ENCODE measurements around the gene RASA3.
"Not testable (repeated sequence)": the region's sequence is repeated elsewhere in the genome, so short reads cannot be mapped to it uniquely, and the experiment has no call there.

The RASA3 gene

DNA sequence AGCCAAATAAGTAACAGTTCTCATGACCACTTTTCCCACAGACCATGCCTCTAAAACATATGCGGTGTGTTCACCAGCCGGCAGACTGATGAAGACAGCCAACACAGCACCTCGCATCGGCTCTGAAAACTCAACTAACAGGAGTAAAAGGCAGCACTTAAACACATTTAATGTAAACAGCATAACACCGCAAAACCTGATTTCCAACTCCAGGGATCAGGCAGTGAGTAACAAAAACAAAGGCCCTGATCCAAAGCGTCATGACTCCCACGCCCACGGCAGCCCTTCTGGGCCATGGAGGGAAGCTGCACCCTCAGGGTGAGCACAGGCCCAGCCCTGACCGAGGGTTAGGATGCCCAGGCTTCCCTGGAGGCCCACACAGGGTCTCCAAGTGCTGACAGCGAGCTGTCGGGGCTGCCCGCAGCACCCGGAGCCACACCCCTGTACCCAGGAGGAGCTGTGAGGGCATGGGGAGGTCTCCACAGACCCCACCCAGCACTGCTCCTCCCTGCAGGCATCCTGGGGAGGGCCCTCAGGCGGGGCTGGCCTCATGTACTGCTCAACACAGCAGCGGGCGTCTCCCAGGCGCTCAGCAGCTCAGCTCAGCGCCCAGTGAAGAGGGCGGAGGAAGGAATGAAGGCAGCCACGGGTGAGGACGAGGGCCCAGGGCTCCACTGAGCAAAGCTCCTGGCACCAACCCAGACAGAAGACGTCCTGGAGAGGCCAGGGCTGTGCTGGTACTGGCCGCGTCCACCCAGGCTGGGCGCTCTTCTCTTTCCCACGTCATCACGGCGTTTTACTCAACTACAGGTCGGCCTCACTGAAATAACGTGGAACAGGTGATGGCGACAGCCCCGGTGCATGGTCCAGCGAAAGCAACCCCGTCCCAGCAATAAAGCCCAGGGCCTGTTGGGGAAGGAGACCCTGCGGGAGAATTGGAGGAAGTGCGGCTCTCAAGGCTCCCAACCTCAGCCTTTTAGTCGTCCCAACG lies 53.7 kb downstream of the RASA3 start:
- no peak for FAIRE-seq
- DNase-seq (ENCODE audit: insufficient read length, low spot score): no peak

DNA sequence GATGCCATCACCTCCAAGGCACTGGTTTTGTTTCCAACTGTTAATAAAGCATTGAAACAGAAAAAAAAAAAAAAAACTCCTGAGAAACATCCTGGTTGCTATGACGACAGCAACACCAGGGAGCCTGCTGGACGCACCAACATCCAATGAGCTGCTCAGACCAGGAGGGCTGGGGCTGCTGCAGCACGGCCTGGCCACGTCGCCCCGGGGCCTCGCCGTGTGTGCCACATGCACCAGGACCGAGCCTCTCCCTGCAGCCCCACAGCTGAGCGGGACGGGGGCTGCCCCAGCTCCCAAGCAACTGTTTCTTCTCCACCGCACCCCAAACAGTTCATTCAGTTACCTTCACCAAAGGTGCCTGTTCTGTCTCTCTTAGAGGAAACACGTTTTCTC lies 54.5 kb downstream of the RASA3 start:
- DNase-seq (ENCODE audit: insufficient read length, low spot score): no peak
- no peak for FAIRE-seq
- no peak for TF ChIP-seq CTCF (IDR thresholded peaks at IDR 0.05; ENCODE audit: insufficient read depth, missing control alignments)

More for the DNA sequence above, 53.7 kb downstream of the RASA3 start:
- no peak for TF ChIP-seq CTCF (IDR thresholded peaks at IDR 0.05; ENCODE audit: insufficient read depth, missing control alignments)

DNA sequence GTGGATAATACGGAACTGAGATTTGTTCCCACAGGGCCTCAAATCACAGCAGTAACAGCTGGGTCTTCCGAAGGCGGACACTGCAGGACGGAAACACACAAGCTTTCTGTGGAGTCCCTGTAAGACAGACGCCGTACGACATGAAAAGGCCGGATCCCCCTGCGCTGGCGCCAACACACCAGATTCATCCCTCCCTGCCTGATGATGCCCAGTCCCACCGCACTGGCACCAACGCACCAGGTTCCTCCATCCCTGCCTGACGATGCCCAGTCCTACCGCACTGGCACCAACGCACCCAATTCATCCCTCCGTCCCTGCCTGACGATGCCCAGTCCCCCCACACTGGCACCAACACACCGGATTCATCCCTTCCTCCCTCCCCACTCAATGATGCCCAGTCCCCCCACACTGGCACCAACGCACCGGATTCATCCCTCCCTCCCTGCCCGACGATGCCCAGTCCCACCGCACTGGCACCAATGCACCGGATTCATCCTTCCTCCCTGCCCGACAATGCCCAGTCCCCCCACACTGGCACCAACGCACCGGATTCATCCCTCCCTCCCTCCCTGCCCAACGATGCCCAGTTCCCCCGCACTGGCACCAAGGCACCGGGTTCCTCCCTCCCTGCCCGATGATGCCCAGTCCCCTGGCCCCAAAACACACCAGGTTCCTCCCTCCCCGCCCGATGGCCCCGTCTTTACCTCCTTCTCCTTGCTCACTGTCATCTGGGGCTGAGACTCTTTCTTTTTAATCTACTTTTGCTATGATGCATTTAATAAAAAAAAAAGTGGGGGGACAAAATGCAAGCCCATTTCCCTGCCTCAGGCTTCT lies 55.1 kb downstream of the RASA3 start:
- FAIRE-seq (no peak), DNase-seq (ENCODE audit: insufficient read length, low spot score) (no peak)
- TF ChIP-seq CTCF (IDR thresholded peaks at IDR 0.05; ENCODE audit: insufficient read depth, missing control alignments): no peak

- no peak for TF ChIP-seq CTCF (IDR thresholded peaks at IDR 0.05; ENCODE audit: insufficient read depth, missing control alignments)
- DNase-seq (ENCODE audit: insufficient read length, low spot score) (no peak), FAIRE-seq (no peak)
These were observed 55.9 kb downstream of the RASA3 start for GRCh38 chr13:114076329-114077090.

GRCh38 chr13:114075811-114076210 lies 56.6 kb downstream of the RASA3 start:
- DNase-seq (ENCODE audit: insufficient read length, low spot score); FAIRE-seq: not testable (repeated sequence)

GRCh38 chr13:114074671-114075315 lies 57.6 kb downstream of the RASA3 start:
- FAIRE-seq (no peak), DNase-seq (ENCODE audit: insufficient read length, low spot score) (no peak)
- TF ChIP-seq CTCF (IDR thresholded peaks at IDR 0.05; ENCODE audit: insufficient read depth, missing control alignments): no peak
